ENCODE results near the gene SPINT3.
"Not testable (repeated sequence)": the region's sequence is repeated elsewhere in the genome, so short reads cannot be mapped to it uniquely, and the experiment has no call there.

Gene SPINT3

DNA sequence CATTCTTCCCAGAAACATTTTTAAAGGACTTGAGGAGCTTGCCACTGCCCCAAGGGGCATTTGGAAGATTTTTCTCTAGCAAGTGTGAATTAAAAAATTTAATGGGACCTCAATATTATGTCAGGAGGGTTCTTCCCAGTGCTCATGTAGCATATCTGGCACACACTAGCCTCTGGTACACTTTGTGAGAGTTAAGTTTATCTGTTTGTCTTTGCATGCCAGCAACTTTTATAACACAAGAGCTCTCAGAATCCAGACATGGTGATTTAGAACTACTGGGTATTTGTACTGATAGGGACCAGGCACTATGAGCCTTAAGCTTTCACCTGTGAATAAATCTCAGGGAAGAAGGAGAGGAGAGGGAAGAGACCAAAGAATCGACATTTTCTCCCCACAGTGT is 12.9 kb downstream of the SPINT3 start:
- DNase-seq (ENCODE audit: low read depth in 2 of 2), result no peak

GRCh38 chr20:45501600-45501999 is 13.8 kb downstream of the SPINT3 start:
- no peak for DNase-seq (ENCODE audit: low read depth in 2 of 2)

- DNase-seq (ENCODE audit: low read depth in 2 of 2), result no peak
Measured at GRCh38 chr20:45500022-45500421, 15.4 kb downstream of the SPINT3 start.

- DNase-seq (ENCODE audit: low read depth in 2 of 2), result no peak
Measured at GRCh38 chr20:45497971-45498494, 17.4 kb downstream of the SPINT3 start.

DNA sequence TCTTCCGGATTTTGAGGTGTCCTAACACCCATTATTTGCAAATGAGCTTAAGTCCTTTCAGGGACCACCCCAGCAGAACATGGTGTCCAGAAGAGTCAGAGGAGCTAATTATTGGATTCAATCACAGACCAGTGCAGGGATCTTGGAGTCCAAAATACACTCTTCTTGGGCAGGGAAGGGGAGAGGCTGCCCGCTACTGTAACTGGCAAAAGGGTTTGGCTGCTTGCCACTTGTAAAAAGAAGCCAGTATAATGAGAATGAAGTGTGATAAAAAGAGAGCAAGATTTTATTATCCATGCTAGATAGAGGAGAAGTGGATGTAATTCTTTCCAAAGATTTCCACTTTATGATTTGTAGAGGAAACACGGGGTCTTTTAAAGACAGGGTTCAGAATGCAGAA is 19.3 kb downstream of the SPINT3 start:
- DNase-seq (ENCODE audit: low read depth in 2 of 2), result no peak

- DNase-seq (ENCODE audit: low read depth in 2 of 2), result no peak
Measured at GRCh38 chr20:45495501-45495941, 19.9 kb downstream of the SPINT3 start.

GRCh38 chr20:45489083-45489531 is 26.3 kb downstream of the SPINT3 start:
- DNase-seq (ENCODE audit: low read depth in 2 of 2), result no peak

DNA sequence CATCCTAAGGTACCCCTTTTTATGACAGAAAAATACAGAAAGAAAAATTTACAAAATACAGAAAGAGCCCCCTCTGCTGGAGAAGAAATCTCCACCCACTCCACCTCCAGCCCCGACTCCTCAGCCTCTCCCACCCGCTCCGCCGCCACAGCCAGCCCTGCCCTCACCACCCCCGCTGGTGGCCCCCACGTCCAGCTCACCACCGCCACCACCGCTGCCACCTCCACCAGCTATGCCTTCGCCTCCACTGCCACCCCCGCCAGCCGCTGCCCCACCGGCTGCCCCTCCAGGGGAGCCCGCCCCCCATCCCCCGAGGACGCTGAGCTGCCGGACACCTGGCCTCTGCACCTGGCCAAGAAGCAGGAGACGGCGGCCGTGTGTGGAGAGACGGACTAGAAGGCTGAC is 28.2 kb downstream of the SPINT3 start:
- no peak for DNase-seq (ENCODE audit: low read depth in 2 of 2)

- no peak for DNase-seq (ENCODE audit: low read depth in 2 of 2)
Measured at GRCh38 chr20:45485388-45485787, 30.0 kb downstream of the SPINT3 start.

GRCh38 chr20:45484676-45485075 is 30.7 kb downstream of the SPINT3 start:
- DNase-seq (ENCODE audit: low read depth in 2 of 2), result no peak

DNA sequence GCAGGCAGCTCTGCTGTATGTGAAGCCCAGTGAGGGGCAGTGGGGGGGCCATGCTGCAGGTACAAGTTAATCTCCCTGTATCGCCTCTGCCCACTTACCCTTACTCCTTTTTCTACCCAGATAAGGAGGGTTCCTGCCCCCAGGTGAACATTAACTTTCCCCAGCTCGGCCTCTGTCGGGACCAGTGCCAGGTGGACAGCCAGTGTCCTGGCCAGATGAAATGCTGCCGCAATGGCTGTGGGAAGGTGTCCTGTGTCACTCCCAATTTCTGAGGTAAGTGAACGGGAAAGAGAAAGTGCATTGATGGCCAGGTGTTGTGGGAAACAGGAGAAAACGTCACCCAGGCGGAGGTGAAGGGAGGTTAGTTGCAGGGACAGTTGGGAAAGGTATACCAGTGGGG is 35.6 kb downstream of the SPINT3 start:
- DNase-seq (ENCODE audit: low read depth in 2 of 2), result no peak

GRCh38 chr20:45477530-45478148 is 37.8 kb downstream of the SPINT3 start:
- DNase-seq (ENCODE audit: low read depth in 2 of 2), result not testable (repeated sequence)

- DNase-seq (ENCODE audit: low read depth in 2 of 2), result not testable (repeated sequence)
Measured at GRCh38 chr20:45472286-45472685, 43.1 kb downstream of the SPINT3 start.

DNA sequence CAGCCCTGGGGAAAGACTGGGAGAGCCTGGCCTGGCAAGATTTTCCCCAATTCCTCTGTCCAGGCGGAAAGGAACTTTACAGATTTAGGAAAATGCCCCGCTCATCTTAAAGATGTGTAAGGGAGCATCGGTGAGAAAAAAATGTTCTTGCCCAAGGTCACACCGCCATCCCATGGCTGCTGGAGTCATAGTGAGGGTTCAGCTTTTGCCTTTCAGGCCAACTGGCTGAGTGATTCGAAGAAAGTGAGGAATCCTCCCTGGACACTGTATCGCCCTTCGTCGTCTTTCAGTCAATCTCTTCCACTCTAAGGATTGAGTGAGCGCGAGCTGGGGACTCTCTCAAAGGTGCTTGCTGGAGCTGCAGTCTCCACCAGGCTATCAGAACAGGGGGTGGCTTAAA is 44.5 kb downstream of the SPINT3 start:
- DNase-seq (ENCODE audit: low read depth in 2 of 2), result no peak

DNA sequence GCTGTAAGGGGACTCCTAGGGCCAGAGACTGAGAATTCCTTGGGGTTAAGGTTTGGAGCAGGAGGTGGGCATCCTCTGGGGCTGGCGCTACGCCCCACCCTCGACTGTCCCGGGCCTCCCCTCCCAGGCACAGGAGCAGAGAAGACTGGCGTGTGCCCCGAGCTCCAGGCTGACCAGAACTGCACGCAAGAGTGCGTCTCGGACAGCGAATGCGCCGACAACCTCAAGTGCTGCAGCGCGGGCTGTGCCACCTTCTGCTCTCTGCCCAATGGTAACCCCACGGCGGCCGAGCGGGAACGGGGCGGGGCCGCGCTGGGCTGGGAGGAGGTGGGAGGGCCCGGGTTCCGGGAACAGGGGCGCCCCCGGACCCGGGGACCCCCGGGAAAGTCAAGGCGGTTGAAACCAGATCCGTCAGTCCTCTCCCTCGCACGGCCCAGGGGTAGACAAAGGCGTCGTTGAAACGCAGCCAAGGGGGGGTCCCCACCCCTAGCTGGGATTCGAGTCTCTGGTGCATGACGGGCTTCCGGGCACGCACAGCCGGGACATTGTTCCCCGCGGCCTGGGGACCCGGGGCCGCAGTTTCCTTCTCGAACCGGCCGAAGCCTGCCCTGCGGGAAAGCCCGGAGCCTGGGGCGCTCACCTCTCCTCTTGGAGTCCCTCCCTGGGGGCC is 45.0 kb downstream of the SPINT3 start:
- DNase-seq (ENCODE audit: low read depth in 2 of 2), result no peak

DNA sequence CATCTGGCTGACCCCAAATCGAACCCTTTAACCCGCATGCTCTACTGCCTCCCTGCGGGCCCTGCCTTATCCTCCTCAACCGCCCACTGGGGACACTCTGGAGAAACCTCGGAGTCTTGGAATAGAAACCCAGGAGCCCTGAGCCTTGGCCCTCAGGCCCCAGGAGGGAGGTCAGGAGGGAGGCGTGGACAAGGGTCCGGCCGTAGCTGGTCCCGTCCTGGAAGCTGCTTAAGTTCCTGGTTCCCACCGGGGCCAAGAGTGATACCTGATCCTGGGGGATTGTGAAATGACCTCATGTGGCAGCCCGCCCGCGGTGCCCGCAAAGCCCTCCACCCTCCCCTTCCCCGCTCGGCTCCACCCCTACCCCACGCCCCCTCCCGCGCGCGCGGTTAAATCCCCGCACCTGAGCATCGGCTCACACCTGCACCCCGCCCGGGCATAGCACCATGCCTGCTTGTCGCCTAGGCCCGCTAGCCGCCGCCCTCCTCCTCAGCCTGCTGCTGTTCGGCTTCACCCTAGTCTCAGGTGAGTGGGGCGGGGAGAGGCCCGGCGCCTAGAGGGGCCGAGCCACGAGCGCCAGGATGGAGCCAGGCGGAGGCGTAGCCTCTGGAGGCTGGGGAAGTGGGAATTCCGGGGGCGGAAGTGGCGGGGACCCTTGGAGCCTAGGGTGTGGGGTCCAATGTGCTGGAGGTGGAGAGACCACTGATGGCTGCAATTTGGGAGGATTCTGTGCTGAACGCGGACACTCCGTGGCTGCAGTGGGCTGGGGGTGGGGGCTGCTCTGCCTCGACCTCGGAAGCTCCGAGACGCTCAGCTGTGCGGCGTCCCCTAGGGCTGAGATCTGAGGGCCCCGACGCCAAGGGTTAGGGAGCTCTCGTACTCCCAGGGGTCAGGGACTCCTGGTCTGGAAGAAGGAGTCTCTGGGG is 45.8 kb downstream of the SPINT3 start, which contains the start of gene WFDC2:
Gene WFDC2 (plus strand): TSS at position 418 of the 926 bp plus-strand sequence. CDS start 29 bp downstream, at position 447.
- no peak for DNase-seq (ENCODE audit: low read depth in 2 of 2)

DNA sequence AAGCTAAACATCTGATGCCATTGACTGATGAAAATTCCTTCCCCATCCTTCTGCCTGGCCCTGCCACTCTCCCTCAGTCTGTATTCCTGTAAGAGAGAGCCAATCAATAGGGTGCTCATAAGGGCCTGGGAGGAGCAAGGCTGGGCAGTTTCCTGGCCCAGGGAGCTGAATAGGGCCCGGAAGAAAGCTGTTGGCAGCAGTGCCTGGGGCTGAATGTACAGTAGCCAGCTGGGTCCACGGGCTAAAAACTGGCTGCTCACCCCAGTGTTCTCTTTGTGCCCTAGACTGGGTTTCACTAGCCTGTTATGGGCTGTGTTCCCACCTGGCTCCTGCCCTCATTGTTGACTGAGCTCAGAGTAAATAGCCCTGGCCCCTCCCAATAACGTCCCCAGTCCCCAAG is 47.6 kb downstream of the SPINT3 start:
- DNase-seq (ENCODE audit: low read depth in 2 of 2), result no peak

DNA sequence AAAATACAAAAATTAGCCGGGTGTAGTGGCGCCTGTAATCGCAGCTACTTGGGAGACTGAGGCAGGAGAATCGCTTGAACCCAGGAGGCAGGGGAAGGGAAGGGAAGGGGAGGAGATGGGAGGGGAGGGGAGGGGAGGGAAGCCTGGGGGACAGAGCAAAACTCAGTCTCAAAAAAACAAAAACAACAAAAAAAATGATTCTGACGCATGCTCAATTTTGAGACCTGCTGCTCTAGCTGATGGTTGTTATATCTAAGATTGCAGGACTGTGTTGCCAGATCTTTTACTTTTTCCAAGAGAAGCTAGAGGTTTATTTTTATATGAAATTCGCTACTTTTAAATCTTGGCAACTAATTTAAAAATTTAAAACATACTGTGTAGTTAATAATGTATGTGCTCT is 48.2 kb downstream of the SPINT3 start:
- DNase-seq (ENCODE audit: low read depth in 2 of 2), result no peak

- no peak for DNase-seq (ENCODE audit: low read depth in 2 of 2)
Measured at GRCh38 chr20:45465491-45466266, 49.7 kb downstream of the SPINT3 start.

GRCh38 chr20:45463709-45464108 is 51.7 kb downstream of the SPINT3 start:
- DNase-seq (ENCODE audit: low read depth in 2 of 2), result no peak
